GM12878 (cell line): ENCODE results near the gene LRRC4B. TPM values are rescaled to one million over a fixed set of nuclear protein-coding genes. Genes with fewer than 3 reads are reported as not detected.

Experiments used
- ATAC-seq: fragments of 200-7000 bp; cut with Tn5 transposase; 3 replicates; pipeline ENCODE4 v1.9.1; 2020; ENCODE audit warnings: mild to moderate bottlenecking, moderate library complexity
- BruUV-seq: library from RNA; stranded (reverse); fragments of 400-500 nt; replicated peaks from 2 replicates; lab custom pipeline; 2021; lab: Mats Ljungman, UMichigan
- CTCF ChIA-PET: fragments of 300-600 bp; sonication (Branson Sonifier 250); formaldehyde crosslinking; extraction: SDS; loops from one replicate; lab custom pipeline; 2021; ENCODE audit warnings: inconsistent platforms; lab: Yijun Ruan, JAX
- POLR2A ChIA-PET: fragments of 350-600 bp; formaldehyde crosslinking; extraction: SDS; loops from one replicate; lab custom pipeline; 2021; ENCODE audit warnings: inconsistent platforms; lab: Charles Lee
- RAD21 ChIA-PET: fragments of 300-600 bp; sonication (Branson Sonifier 250); formaldehyde crosslinking; loops from one replicate; lab custom pipeline; 2023; ENCODE audit warnings: antibody characterized with exemption; ENCODE audit not compliant: unreplicated experiment; lab: Charles Lee
- SMC1A ChIA-PET: fragments of 300-600 bp; sonication (Branson Sonifier 250); formaldehyde crosslinking; loops from one replicate; lab custom pipeline; 2023; ENCODE audit not compliant: unreplicated experiment, uncharacterized antibody; lab: Charles Lee
- DNase-seq: peaks from one replicate; pipeline ENCODE4 v3.0.0-alpha.2; 2011; ENCODE audit warnings: low read depth, low spot score
- FAIRE-seq: peaks from 3 replicates; lab custom pipeline; 2011; peaks lifted over from hg19 to GRCh38; lab: Jason Lieb, UNC
- H2AFZ ChIP-seq: 2 replicates; pipeline ENCODE4 v1.6.0; 2011; ENCODE audit warnings: low read depth, low read length, control low read depth; ENCODE audit not compliant: control insufficient read depth
- H3K27ac ChIP-seq: 2 replicates; pipeline ENCODE4 v1.5.1; 2011; ENCODE audit warnings: control low read depth; ENCODE audit not compliant: control insufficient read depth, insufficient read depth
- H3K27me3 ChIP-seq, 2 experiments: replicated peaks in 1 of 2; 2 replicates each; pipeline versions ENCODE4 v1.6.0 to v1.6.1; 2011; ENCODE audit warnings: low read length in 1 of 2; ENCODE audit not compliant: control insufficient read depth in 2 of 2, insufficient read depth in 2 of 2
- H3K36me3 ChIP-seq, 2 experiments: 2 replicates each; pipeline ENCODE4 v1.5.1; 2011; ENCODE audit warnings: low read length in 1 of 2; ENCODE audit not compliant: control insufficient read depth in 2 of 2, insufficient read depth in 2 of 2
- H3K4me1 ChIP-seq: 2 replicates; pipeline ENCODE4 v1.6.1; 2011; ENCODE audit warnings: mild to moderate bottlenecking, low read length, moderate library complexity, mixed read lengths; ENCODE audit not compliant: control insufficient read depth, insufficient read depth
- H3K4me2 ChIP-seq: 2 replicates; pipeline ENCODE4 v1.6.0; 2011; ENCODE audit warnings: control low read depth; ENCODE audit not compliant: control insufficient read depth, insufficient read depth
- H3K4me3 ChIP-seq: fragments of 200-600 bp; sonication (generic); 2 replicates; pipeline ENCODE4 v1.5.1; 2016
- H3K79me2 ChIP-seq: 2 replicates; pipeline ENCODE4 v1.6.0; 2011; ENCODE audit warnings: low read length; ENCODE audit not compliant: control insufficient read depth, insufficient read depth
- H3K9ac ChIP-seq: 2 replicates; pipeline ENCODE4 v1.8.0; 2011; ENCODE audit warnings: low read length, control low read depth, mixed read lengths; ENCODE audit not compliant: control insufficient read depth, insufficient read depth
- H3K9me3 ChIP-seq: replicated peaks from 3 replicates; pipeline ENCODE4 v1.5.1; 2011; ENCODE audit warnings: mild to moderate bottlenecking, low read length; ENCODE audit not compliant: control insufficient read depth, insufficient read depth
- H4K20me1 ChIP-seq: 2 replicates; pipeline ENCODE4 v1.6.0; 2011; ENCODE audit not compliant: control insufficient read depth, insufficient read depth
- BCLAF1 ChIP-seq: fragments of 450-650 bp; IDR thresholded peaks from 2 replicates; pipeline ENCODE4 v1.6.1; 2017; ENCODE audit warnings: antibody characterized with exemption, mild to moderate bottlenecking, moderate library complexity
- CBFB ChIP-seq: IDR thresholded peaks from 2 replicates; pipeline ENCODE4 v1.6.1; 2016; ENCODE audit warnings: antibody characterized with exemption, low read depth
- CUX1 ChIP-seq: IDR thresholded peaks from 2 replicates; pipeline ENCODE4 v1.6.1; 2012; ENCODE audit warnings: improper control_type of control experiment, low read depth, low read length; ENCODE audit not compliant: insufficient replicate concordance
- ESRRA ChIP-seq: IDR thresholded peaks from 2 replicates; pipeline ENCODE4 v1.6.1; 2012; ENCODE audit warnings: mild to moderate bottlenecking, low read length, improper control_type of control experiment
- KLF5 ChIP-seq: fragments of 450-650 bp; IDR thresholded peaks from 2 replicates; pipeline ENCODE4 v1.6.1; 2014; ENCODE audit warnings: mild to moderate bottlenecking; ENCODE audit not compliant: partially characterized antibody
- NFYA ChIP-seq: IDR thresholded peaks from 2 replicates; pipeline ENCODE4 v1.6.1; 2011; ENCODE audit warnings: low read depth, mild to moderate bottlenecking, low read length, improper control_type of control experiment, borderline replicate concordance
- REST ChIP-seq: IDR thresholded peaks from 2 replicates; pipeline ENCODE4 v1.6.1; 2012; ENCODE audit warnings: mild to moderate bottlenecking, low read depth, low read length
- SMAD5 ChIP-seq: IDR thresholded peaks from 2 replicates; pipeline ENCODE4 v1.6.1; 2016; ENCODE audit warnings: antibody characterized with exemption, low read depth
- SP1 ChIP-seq: IDR thresholded peaks from one replicate; pipeline ENCODE4 v1.6.1; 2011; ENCODE audit warnings: low read depth, low read length
- SREBF1 ChIP-seq: IDR thresholded peaks from 2 replicates; pipeline ENCODE4 v1.6.1; 2012; ENCODE audit warnings: mild to moderate bottlenecking, low read length
- TCF12 ChIP-seq: IDR thresholded peaks from 2 replicates; pipeline ENCODE4 v1.6.1; 2011; ENCODE audit warnings: low read depth, mild to moderate bottlenecking, low read length
- ZNF622 ChIP-seq: fragments of 450-650 bp; IDR thresholded peaks from 2 replicates; pipeline ENCODE4 v1.6.1; 2017; ENCODE audit warnings: mild to moderate bottlenecking, inconsistent platforms
- WGBS: methylation state at CpG from one replicate; pipeline ENCODE4 v1.1.6; 2016; ENCODE audit warnings: low lambda C conversion rate; ENCODE audit not compliant: insufficient replicate concordance, insufficient coverage; ENCODE audit errors: missing lambda C conversion rate; 5-methylcytosine and 5-hydroxymethylcytosine counted together
- in situ Hi-C: fragments of 300-500 bp; cut with MboI; formaldehyde crosslinking; loops from 9 replicates; pipeline ENCODE4 v1.14.3; 2018; ENCODE audit warnings: mixed read lengths
- intact Hi-C: fragments of 100-400 bp; cut with micrococcal nuclease; formaldehyde crosslinking; loops from one replicate; pipeline ENCODE4 v1.14.2; 2022; ENCODE audit not compliant: unreplicated experiment
- polyA plus RNA-seq, 11 experiments: library from polyadenylated mRNA; depleted of rRNA in 4 of 11; unstranded in 6 of 11; stranded (reverse) in 5 of 11; fragments of >200 nt; fragmentation: Nextera tagmentation in 4 of 11; fragmentation: Illumina TruSeq in 1 of 11; extraction: Ambion mirVana in 4 of 11; extraction: Trizol in 1 of 11; gene quantifications; 1 replicate in 1 of 11; 2 replicates in 10 of 11; pipeline versions ENCODE4 v1.2.1 to v1.2.3, GENCODE V29; 2011 to 2016; ENCODE audit warnings: inconsistent platforms in 2 of 11, missing spikeins in 2 of 11, low read depth in 1 of 11
- total RNA-seq, 4 experiments: library from RNA; depleted of rRNA in 3 of 4; stranded (reverse); fragments of >200 nt in 3 of 4; fragmentation: Illumina TruSeq in 1 of 4; extraction: Trizol in 1 of 4; gene quantifications; 2 replicates each; pipeline versions ENCODE4 v1.2.1 to v1.2.3, GENCODE V29; 2013 to 2021

The LRRC4B gene
- total and polyA plus RNA-seq, 10 of the 15 experiments (the other 5 are each of a cell fraction or from before 2014, with no cell fraction given), result 0.14 TPM; not detected in 9

GRCh38 chr19:50517704-50518075 lies 50.5 kb downstream of the LRRC4B start:
- 93% methylated on average over 22 of the region's 37 CpGs for WGBS
- ChIA-PET RAD21 (no interaction called here), CTCF (no interaction called here), SMC1A (no interaction called here), POLR2A (no interaction called here)
- Histone ChIP-seq H3K79me2 (no peaks in the 10 kb centered on the region), H3K9ac (no peak overlapping the region), H3K27ac (no peak overlapping the region), H3K4me1 (no peaks in the 10 kb centered on the region), H3K4me3 (no peak overlapping the region), H3K27me3 (no peaks in the 10 kb centered on the region), H3K4me2 (no peak overlapping the region), H4K20me1 (no peaks in the 10 kb centered on the region), H3K9me3 (no peaks in the 10 kb centered on the region), H3K36me3 (no peaks in the 10 kb centered on the region), H2AFZ (no peak overlapping the region)
- FAIRE-seq (no peak), DNase-seq (no peak), ATAC-seq (no peak)
- intact Hi-C loops (no loop called here), in situ Hi-C loops (no loop called here)
- no TSS peak for BruUV-seq
- no peak for TF ChIP-seq BCLAF1
- no peak for TF ChIP-seq CUX1
- TF ChIP-seq REST, result no peak
- TF ChIP-seq TCF12, result no peak
- no peak for TF ChIP-seq SREBF1
- no peak for TF ChIP-seq CBFB
- TF ChIP-seq ZNF622, result no peak
- TF ChIP-seq SMAD5, result no peak
- no peak for TF ChIP-seq KLF5
- no peak for TF ChIP-seq NFYA
- no peak for TF ChIP-seq SP1
- no peak for TF ChIP-seq ESRRA
